ENCODE measurements around the gene ZNHIT3. TPM values are rescaled to one million over a fixed set of nuclear protein-coding genes. Genes with fewer than 3 reads are reported as not detected.
"Not testable (repeated sequence)": the region's sequence is repeated elsewhere in the genome, so short reads cannot be mapped to it uniquely, and the experiment has no call there.

Gene ZNHIT3
- total RNA-seq, 4 donors from 2014 or later: 21.0 to 31.5 (median 26.8) TPM

- DNase-seq (ENCODE audit: low spot score in 2 of 2): no peak
- H3K4me3 ChIP-seq: no peak overlapping the region
- H3K9me3 ChIP-seq: no peaks in the 10 kb centered on the region
- WGBS, 2 donors: 86 to 87% methylated on average over 6 of the region's 6 CpGs
- H3K27ac ChIP-seq: no peak overlapping the region
- no peak for TF ChIP-seq EP300 (IDR thresholded peaks at IDR 0.05)
- TF ChIP-seq POLR2A (IDR thresholded peaks at IDR 0.05): no peak
- TF ChIP-seq CTCF (IDR thresholded peaks at IDR 0.05): no peak
- H3K36me3 ChIP-seq: peaks cover 0 to 96% (median 14%) of the 10 kb centered on the region in 3 donors
- no peaks in the 10 kb centered on the region for H3K4me1 ChIP-seq
- no peaks in the 10 kb centered on the region for H3K27me3 ChIP-seq
These were observed 20.8 kb downstream of the ZNHIT3 start for GRCh38 chr17:36507266-36507665.

DNA sequence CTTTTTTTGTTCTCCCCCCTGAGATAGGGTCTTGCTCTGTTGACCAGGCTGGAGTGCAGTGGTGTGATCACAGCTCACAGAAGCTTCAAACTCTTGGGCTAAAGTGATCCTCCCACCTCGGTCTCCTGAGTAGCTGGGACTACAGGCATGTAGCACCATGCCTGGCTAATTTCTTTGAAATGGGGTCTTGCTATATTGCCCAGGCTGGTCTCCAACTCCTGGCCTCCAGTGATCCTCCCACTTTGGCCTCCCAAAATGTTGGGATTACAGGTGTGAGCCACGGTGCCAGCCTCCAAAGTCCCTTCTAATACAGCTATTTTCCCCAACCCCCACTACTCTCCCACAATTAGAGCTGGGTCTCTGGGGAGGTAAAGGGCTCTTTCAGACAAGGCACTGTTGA lies 22.0 kb downstream of the ZNHIT3 start:
- peaks cover 0 to 96% (median 14%) of the 10 kb centered on the region in 3 donors for H3K36me3 ChIP-seq
- not testable (repeated sequence) for H3K4me1 ChIP-seq; H3K27ac ChIP-seq; H3K4me3 ChIP-seq; H3K27me3 ChIP-seq; H3K9me3 ChIP-seq; DNase-seq (ENCODE audit: low spot score in 2 of 2)
- WGBS, 2 donors: 83 to 100% methylated on average over 2 of the region's 2 CpGs

GRCh38 chr17:36509272-36509985 lies 22.9 kb downstream of the ZNHIT3 start:
- Histone ChIP-seq H3K36me3 (peaks cover 0 to 96% (median 7%) of the 10 kb centered on the region in 3 donors), H3K27ac (no peak overlapping the region), H3K4me3 (no peak overlapping the region), H3K4me1 (no peaks in the 10 kb centered on the region), H3K27me3 (no peaks in the 10 kb centered on the region), H3K9me3 (no peaks in the 10 kb centered on the region)
- TF ChIP-seq EP300 (IDR thresholded peaks at IDR 0.05) (no peak), POLR2A (IDR thresholded peaks at IDR 0.05) (no peak), CTCF (IDR thresholded peaks at IDR 0.05) (no peak)
- WGBS, 2 donors: 86 to 93% methylated on average over 9 of the region's 9 CpGs
- DNase-seq (ENCODE audit: low spot score in 2 of 2): no peak

- peaks cover 0 to 96% (median 7%) of the 10 kb centered on the region in 3 donors for H3K36me3 ChIP-seq
- TF ChIP-seq POLR2A (IDR thresholded peaks at IDR 0.05) (no peak), CTCF (IDR thresholded peaks at IDR 0.05) (no peak), EP300 (IDR thresholded peaks at IDR 0.05) (no peak)
- WGBS, 2 donors: 78 to 92% methylated on average over 14 of the region's 14 CpGs
- no peaks in the 10 kb centered on the region for H3K27me3 ChIP-seq
- no peak overlapping the region for H3K27ac ChIP-seq
- DNase-seq (ENCODE audit: low spot score in 2 of 2): no peak
- no peak overlapping the region for H3K4me3 ChIP-seq
- H3K4me1 ChIP-seq: no peaks in the 10 kb centered on the region
- no peaks in the 10 kb centered on the region for H3K9me3 ChIP-seq
These were observed 24.2 kb downstream of the ZNHIT3 start for GRCh38 chr17:36510636-36511035.

DNA sequence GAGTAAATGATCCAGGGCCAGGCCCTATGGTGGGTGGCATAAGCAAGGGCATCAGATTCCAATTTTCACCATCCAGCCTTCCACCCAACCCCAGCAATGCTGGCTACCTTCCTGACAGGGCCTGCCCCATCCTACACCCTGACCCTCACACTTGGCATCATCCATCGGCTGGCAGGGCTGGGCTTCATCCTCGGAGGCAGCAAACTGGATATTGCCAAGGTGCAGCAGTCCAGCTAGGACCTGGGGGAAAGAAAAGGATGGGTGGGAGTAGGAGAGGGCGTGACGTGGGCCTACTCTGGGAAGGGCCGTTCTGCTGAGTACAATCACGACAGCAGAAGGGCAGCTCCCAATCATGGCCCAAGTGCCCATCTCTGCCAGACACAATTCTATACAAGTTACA lies 24.7 kb downstream of the ZNHIT3 start:
- Histone ChIP-seq H3K4me3 (no peak overlapping the region), H3K27ac (no peak overlapping the region), H3K27me3 (no peaks in the 10 kb centered on the region), H3K9me3 (no peaks in the 10 kb centered on the region), H3K36me3 (peaks cover 0 to 96% (median 7%) of the 10 kb centered on the region in 3 donors), H3K4me1 (no peaks in the 10 kb centered on the region)
- WGBS, 2 donors: 88 to 90% methylated on average over 6 of the region's 6 CpGs
- no peak for TF ChIP-seq POLR2A (IDR thresholded peaks at IDR 0.05)
- no peak for TF ChIP-seq EP300 (IDR thresholded peaks at IDR 0.05)
- no peak for TF ChIP-seq CTCF (IDR thresholded peaks at IDR 0.05)
- no peak for DNase-seq (ENCODE audit: low spot score in 2 of 2)

Measured in tibial nerve (tissue), 4 donors.